GM18951 (cell line): Measurements from ENCODE around the gene TAF10.

Experiments
- POLR2A ChIP-seq: IDR thresholded peaks from 4 replicates; pipeline ENCODE4 v1.6.1; 2011; ENCODE audit warnings: mild to moderate bottlenecking; ENCODE audit not compliant: insufficient read length, insufficient read depth; ENCODE audit errors: extremely low read depth
- in situ Hi-C: fragments of 300-500 bp; cut with MboI; formaldehyde crosslinking; loops from one replicate; pipeline ENCODE4 v1.12.0; 2022; ENCODE audit warnings: low sequenced_read_pairs, mixed read lengths, inconsistent platforms; ENCODE audit not compliant: unreplicated experiment

Gene TAF10

DNA sequence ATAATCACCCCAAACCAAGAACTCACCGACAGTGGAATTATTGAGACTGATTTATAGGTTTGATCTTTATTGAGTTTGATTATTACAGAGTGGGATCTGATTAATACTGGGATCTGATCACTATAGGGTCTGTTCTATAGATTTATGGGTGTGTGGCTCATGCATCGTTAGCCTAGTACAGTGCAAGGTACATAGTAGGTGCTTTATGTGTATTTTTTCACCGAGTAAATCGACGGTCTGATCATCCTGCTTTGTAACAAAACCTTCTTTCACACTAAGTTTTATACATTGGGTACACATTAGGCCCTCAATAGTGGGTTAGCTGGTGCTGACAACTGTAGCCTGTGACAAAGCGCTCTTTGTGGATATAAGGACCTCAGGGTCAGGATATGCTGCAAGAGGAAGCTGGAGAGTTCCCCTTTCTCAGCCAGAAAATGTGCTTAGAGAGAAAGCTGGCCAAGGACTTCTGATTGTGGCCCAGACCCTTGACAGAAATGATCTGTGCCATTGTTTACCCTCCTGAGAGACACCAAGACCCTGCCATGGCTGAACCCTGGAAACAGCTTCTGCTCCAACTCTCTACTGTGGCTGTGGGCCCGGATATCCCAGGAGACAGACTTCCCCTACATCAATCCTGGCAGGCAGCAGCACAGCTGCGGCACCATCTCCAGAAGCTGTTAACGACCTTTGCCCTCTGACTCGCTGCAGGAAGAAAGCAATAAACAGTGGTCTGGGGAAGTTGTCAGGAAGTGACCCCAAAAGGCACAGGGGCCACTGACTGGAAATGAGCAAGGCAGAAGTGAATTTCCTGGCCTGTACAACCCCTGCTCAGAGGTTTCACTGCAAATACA lies 23.3 kb upstream of the TAF10 start:
- in situ Hi-C loops, result no loop called here
- TF ChIP-seq POLR2A, result no peak

DNA sequence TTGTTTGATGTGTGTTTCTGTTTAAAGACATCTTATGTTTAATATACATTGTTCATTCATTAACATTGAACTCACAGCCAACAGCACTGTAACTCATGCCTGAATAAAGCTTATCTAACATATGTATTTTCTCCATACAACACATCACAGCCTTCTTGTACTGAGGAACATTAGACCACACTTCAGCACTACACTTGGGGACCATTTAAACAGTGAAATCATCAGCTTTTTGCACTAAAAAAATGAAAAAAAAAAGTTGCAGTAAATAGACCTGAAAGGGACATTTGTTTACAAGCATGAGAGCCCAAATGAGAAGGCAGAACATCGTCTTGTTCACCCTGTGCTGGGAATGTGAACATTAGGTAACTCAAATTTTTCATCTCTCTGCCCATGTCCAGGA lies 22.5 kb upstream of the TAF10 start:
- TF ChIP-seq POLR2A, result no peak

DNA sequence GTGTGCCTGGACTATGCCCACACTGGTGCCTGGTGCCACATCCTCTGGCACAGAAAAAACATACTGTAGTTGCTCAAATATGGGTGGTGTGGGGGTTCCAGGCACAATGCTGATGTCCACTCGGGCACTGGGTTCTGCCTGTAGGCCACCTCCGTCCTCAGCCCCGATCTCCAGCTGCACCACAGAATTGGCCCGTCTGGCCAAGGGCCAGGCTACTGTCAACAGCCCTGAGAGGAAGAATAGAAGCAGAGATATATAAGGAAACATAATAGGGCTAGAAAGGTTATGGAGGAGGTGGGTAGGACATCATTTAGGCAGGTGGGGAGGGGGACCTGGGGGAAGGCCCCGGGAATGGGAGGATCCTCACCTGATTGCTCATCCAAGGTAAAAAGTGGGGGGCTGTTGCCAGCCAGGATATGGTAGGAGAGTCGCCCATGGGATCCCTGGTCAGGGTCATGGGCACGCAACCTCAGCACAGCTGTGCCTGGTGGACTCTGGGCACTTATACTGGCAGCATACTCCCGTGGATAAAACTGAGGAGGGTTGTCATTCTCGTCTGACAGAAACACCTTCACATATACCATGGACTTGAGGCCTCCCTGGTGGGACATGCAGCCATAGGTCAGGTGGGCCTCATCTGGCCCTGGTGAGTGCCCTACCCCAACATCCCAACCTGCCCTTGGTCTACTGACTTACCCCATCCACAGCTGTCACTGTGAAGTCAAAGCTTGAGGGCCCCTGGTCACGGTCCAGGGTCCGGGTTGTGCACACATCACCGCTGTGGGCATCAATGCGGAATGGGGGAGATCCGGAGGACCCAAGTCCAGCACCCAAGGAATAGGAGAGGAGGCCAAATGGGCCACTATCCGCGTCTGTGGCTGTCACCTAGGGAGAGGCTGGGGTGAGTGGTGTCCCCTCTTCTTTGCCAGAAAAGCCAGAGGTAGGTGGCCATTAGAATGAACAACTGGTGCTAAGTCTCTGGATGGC lies 21.7 kb upstream of the TAF10 start:
- no peak for TF ChIP-seq POLR2A
- in situ Hi-C loops, result no loop called here

More for the DNA sequence above, 22.5 kb upstream of the TAF10 start:
- in situ Hi-C loops, result no loop called here

DNA sequence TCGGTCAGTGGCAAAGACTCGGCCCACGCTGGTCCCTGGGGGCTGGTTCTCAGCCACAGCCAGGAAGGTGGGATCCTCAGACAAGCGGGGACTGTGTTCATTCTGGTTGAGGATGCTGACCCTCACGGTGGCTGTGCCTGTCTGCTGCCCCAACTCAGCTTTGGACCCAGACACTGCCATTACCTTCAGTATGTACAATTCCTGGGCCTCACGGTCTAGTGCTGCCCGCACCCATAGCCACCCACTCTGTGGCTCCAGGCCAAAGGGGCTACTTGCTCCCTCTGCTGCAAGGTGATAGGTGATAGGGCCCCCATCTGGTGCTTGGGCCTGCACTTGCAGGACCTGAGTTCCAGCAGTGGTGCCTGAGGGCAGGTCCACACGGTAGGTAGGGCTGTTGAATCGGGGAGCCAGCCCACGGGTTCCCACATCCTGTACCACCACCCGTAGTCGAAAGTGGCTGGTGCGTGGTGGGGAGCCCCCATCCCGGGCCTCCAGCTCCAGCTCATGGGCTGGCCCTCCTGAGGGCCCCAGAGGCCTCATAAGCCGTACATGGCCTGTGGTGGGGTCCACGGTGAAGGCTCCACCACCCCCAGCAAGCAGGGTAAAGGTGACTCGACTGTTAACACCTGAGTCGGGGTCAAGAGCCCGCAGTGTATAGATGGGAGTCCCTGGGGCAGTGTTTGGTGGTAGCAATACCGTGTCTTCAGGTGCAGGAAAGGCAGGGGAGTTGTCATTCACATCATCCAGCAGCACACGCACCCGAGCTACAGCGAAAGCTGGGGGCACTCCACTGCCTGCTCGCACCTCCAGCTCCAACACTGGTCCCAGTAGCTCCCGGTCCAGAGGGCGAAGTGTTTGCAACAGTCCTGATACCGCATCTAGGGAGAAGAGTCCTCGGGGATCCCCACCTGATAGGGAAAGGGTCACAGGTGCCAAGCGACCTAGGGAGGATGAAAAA lies 20.4 kb upstream of the TAF10 start:
- TF ChIP-seq POLR2A, result no peak
- in situ Hi-C loops, result no loop called here

DNA sequence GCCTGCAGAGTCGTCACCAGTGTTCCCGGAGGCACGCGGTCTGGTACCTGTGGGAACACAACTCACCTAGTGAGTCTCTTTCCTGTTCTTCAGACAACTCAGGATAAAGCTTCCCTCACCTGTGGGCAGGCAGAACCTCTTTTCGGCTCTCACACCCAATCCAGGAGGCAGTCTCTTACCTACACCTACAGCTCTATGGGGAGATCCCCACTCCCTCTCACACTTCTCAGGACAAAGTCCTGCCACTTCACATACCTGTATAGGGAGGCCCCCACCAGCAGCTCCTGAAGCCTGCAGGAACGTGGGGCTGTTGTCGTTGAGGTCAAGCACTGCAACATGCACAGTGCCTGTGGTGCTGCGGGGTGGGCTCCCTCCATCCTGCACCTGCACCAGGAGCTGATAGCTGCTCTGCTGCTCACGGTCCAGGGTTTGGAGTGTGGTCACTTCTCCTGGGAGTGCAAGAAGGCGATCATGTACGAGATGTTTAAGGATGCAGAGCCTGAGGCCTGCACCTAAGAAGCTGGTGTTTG lies 19.4 kb upstream of the TAF10 start:
- in situ Hi-C loops, result no loop called here
- no peak for TF ChIP-seq POLR2A

DNA sequence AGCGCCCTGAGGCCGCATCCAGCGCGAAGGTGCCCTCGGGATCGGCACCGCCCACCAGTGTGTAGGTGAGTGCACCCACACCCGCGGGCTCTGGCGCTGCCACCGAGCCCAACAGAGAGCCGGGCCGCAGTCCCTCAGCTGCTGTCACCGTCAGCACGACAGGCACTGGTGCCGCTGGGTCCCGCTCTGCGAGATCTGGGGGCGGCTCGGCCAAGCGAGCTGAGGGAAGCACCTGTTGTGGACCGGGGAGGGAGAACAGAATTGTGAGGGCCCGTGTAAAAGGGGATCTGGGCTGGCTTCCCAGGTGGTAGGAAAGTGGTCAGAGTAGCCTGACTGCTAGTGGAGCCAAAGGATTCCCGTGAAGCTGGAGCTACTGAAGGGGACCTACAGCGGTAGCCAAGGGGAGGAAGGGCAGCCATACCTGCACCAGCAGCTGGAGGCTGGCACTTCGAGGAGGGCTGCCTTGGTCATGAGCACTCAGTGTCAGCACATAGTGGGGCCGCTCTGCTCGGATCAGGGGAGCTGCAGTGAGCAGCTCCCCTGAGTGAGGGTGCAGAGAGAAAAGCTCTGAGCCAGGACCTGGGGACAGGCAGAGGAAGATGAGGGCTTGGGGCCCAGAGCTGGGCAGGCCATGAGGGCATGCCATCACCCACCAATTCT lies 18.7 kb upstream of the TAF10 start:
- in situ Hi-C loops, result no loop called here

DNA sequence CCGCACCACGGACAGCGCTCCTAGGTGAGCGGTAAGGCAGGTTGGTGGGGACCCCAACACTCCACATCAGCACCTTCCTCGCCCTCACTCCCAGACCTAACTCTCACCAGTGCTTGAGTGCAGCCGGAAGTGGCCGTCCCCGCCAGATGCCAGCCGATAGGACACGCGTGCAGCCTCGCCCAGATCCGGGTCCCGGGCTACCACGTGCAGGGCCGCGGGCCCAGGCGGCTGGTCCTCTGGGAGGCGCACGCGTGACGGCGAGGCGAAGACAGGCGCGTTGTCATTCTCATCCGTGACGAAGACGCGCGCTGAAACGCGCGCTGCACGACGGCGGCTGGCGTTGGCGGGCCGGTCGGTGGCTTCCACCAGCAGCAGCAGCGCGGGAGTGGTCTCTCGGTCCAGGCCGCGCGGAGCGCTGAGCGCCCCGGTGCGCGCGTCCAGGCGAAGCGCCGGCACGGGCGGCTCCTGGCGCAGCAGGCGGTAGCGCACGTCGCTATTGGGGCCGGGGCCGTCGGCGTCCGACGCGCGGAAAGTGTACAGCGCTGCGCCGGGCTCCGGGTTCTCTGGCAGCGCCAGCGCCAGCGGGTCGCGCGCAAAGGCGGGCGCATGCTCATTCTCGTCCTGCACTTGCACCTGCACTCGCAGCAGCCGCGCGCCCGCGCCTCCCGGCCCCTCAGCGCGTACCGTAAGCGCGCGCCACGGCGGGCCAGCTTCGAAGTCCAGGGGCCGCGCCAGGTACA lies 18.0 kb upstream of the TAF10 start:
- no peak for TF ChIP-seq POLR2A
- in situ Hi-C loops, result no loop called here

More for the DNA sequence above, 18.7 kb upstream of the TAF10 start:
- no peak for TF ChIP-seq POLR2A

DNA sequence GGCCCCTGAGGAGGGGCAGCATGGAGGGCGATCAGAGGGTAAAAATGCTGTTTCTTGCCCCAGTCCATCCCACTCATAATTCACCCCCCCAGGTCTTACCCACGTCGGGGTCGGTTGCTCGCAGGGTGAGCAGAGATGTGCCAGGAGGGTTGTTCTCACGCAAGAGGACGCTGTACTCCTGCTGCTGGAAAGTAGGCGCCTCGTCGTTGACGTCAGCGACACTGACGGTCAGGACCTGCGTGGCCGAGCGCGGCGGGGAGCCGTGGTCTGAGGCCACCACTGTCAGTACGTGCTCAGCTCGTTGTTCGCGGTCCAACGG lies 17.5 kb upstream of the TAF10 start:
- in situ Hi-C loops, result no loop called here
- no peak for TF ChIP-seq POLR2A

DNA sequence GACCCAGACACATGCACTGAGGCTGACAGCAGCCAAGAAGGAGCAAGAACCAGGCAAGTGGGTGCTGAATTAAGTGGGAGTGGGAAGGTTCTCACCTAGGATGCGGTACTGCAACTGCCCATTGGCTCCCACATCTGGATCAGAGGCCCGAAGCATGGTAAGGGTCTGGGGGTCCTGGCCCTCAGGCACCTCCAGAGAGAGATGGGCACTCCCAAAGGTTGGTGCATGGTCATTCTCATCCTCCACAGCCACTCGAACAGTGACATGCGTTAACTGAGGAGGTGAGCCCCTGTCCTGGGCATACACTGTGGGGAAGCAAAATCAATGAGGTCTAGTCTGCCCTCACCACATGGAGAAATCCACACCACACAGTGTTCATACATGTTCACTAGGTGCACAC lies 16.5 kb upstream of the TAF10 start:
- in situ Hi-C loops, result no loop called here
- no peak for TF ChIP-seq POLR2A

DNA sequence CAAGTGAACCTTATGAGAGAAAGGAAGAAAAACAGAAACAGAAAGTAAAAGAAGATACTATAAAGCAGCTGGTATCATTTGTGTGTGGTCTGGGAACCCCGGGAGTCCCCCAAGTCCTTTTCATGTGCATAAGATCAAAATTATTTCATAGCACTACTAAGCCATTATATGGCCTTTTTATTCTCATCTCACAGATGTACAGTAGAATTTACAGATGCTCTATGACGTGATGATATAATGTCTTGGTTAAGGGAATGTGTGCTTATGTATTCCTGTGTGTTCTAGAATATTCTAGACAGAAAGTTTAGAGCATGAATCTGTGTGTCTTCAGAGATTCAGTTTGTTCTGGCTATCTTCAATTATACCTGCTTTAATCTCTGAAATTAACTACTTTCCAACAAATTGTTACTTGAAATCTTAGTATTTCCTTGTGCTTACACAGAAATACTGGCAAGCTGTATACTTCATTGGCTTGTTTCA lies 15.8 kb upstream of the TAF10 start:
- TF ChIP-seq POLR2A, result no peak
- in situ Hi-C loops, result no loop called here
